NCI-H2171 treated with DMSO at 0.1 percent for 48 hours (cell line): Measurements from ENCODE around the gene PLEKHA3.
"Not testable (repeated sequence)": the region's sequence is repeated elsewhere in the genome, so short reads cannot be mapped to it uniquely, and the experiment has no call there.

ENCODE experiments used
- DNase-seq: peaks from one replicate; lab custom pipeline; 2025; lab: John Stamatoyannopoulos, UW

PLEKHA3 gene

GRCh38 chr2:178525460-178525859 is 45.2 kb downstream of the PLEKHA3 start:
- not testable (repeated sequence) for DNase-seq

GRCh38 chr2:178526256-178526655 is 46.0 kb downstream of the PLEKHA3 start:
- no peak for DNase-seq

GRCh38 chr2:178527592-178527991 is 47.3 kb downstream of the PLEKHA3 start:
- no peak for DNase-seq

- DNase-seq = no peak
These were observed 48.4 kb downstream of the PLEKHA3 start for GRCh38 chr2:178528647-178529046.

GRCh38 chr2:178529194-178529593 is 48.9 kb downstream of the PLEKHA3 start:
- no peak for DNase-seq

- DNase-seq = no peak
These were observed 49.9 kb downstream of the PLEKHA3 start for GRCh38 chr2:178530131-178530530.

GRCh38 chr2:178530625-178531142 is 50.4 kb downstream of the PLEKHA3 start:
- no peak for DNase-seq

GRCh38 chr2:178531168-178531567 is 50.9 kb downstream of the PLEKHA3 start:
- no peak for DNase-seq

GRCh38 chr2:178536037-178536436 is 55.8 kb downstream of the PLEKHA3 start:
- DNase-seq = no peak

GRCh38 chr2:178542161-178542560 is 61.9 kb downstream of the PLEKHA3 start:
- no peak for DNase-seq

- DNase-seq = no peak
These were observed 62.3 kb downstream of the PLEKHA3 start for GRCh38 chr2:178542569-178542968.

GRCh38 chr2:178550352-178550751 is 70.1 kb downstream of the PLEKHA3 start:
- DNase-seq = no peak

- DNase-seq = no peak
These were observed 72.8 kb downstream of the PLEKHA3 start for GRCh38 chr2:178553047-178553446.
